ENCODE measurements around the gene NUP205. TPM values are rescaled to one million over a fixed set of nuclear protein-coding genes. Genes with fewer than 3 reads are reported as not detected.

Gene NUP205
- polyA plus RNA-seq, 1 donor from 2014 or later, result 32.3 TPM

GRCh38 chr7:135659159-135659846, 101.6 kb downstream of the NUP205 start:
- Histone ChIP-seq H3K27me3 (ENCODE audit: insufficient read depth, low read depth, low read length) (no peaks in the 10 kb centered on the region), H2AFZ (ENCODE audit: low read depth, low read length) (no peak overlapping the region), H3F3A (ENCODE audit: insufficient read depth, low read length, poor library complexity, severe bottlenecking) (no peaks in the 10 kb centered on the region), H3K4me3 (ENCODE audit: low read length) (no peak overlapping the region), H4K20me1 (ENCODE audit: insufficient read depth) (no peaks in the 10 kb centered on the region), H3K9ac (ENCODE audit: low read length) (no peak overlapping the region), H3K79me2 (replicated peaks; ENCODE audit: insufficient read depth, low read length) (peaks cover 20% of the 10 kb centered on the region), H3K9me2 (ENCODE audit: insufficient read depth, low read length) (no peaks in the 10 kb centered on the region), H3K4me2 (ENCODE audit: low read length) (no peak overlapping the region), H3K9me3 (ENCODE audit: low read length) (no peaks in the 10 kb centered on the region), H3K36me3 (ENCODE audit: insufficient read depth, low read length) (no peaks in the 10 kb centered on the region), H3K27ac (ENCODE audit: low read length) (no peak overlapping the region)
- TF ChIP-seq EZH2 (IDR thresholded peaks at IDR 0.05; ENCODE audit: borderline replicate concordance, insufficient read depth, low read length, poor library complexity, severe bottlenecking), result no peak
- no peak for TF ChIP-seq SMC3 (conservative IDR thresholded peaks at IDR 0.05; ENCODE audit: poor library complexity)
- TF ChIP-seq, protein P1, sequence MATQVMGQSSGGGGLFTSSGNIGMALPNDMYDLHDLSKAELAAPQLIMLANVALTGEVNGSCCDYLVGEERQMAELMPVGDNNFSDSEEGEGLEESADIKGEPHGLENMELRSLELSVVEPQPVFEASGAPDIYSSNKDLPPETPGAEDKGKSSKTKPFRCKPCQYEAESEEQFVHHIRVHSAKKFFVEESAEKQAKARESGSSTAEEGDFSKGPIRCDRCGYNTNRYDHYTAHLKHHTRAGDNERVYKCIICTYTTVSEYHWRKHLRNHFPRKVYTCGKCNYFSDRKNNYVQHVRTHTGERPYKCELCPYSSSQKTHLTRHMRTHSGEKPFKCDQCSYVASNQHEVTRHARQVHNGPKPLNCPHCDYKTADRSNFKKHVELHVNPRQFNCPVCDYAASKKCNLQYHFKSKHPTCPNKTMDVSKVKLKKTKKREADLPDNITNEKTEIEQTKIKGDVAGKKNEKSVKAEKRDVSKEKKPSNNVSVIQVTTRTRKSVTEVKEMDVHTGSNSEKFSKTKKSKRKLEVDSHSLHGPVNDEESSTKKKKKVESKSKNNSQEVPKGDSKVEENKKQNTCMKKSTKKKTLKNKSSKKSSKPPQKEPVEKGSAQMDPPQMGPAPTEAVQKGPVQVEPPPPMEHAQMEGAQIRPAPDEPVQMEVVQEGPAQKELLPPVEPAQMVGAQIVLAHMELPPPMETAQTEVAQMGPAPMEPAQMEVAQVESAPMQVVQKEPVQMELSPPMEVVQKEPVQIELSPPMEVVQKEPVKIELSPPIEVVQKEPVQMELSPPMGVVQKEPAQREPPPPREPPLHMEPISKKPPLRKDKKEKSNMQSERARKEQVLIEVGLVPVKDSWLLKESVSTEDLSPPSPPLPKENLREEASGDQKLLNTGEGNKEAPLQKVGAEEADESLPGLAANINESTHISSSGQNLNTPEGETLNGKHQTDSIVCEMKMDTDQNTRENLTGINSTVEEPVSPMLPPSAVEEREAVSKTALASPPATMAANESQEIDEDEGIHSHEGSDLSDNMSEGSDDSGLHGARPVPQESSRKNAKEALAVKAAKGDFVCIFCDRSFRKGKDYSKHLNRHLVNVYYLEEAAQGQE (IDR thresholded peaks at IDR 0.05; ENCODE audit: borderline replicate concordance), result no peak
- TF ChIP-seq CTCF (IDR thresholded peaks at IDR 0.05; ENCODE audit: poor library complexity, severe bottlenecking), result no peak
- TF ChIP-seq MXI1 (conservative IDR thresholded peaks at IDR 0.05; ENCODE audit: poor library complexity, severe bottlenecking), result no peak
- no peak for TF ChIP-seq TAF1 (IDR thresholded peaks at IDR 0.05; ENCODE audit: low read depth)
- TF ChIP-seq EP300 (conservative IDR thresholded peaks at IDR 0.05; ENCODE audit: poor library complexity, severe bottlenecking), result no peak
- TF ChIP-seq RAD21 (conservative IDR thresholded peaks at IDR 0.05), result no peak
- no peak for TF ChIP-seq POLR2AphosphoS5 (IDR thresholded peaks at IDR 0.05)

DNA sequence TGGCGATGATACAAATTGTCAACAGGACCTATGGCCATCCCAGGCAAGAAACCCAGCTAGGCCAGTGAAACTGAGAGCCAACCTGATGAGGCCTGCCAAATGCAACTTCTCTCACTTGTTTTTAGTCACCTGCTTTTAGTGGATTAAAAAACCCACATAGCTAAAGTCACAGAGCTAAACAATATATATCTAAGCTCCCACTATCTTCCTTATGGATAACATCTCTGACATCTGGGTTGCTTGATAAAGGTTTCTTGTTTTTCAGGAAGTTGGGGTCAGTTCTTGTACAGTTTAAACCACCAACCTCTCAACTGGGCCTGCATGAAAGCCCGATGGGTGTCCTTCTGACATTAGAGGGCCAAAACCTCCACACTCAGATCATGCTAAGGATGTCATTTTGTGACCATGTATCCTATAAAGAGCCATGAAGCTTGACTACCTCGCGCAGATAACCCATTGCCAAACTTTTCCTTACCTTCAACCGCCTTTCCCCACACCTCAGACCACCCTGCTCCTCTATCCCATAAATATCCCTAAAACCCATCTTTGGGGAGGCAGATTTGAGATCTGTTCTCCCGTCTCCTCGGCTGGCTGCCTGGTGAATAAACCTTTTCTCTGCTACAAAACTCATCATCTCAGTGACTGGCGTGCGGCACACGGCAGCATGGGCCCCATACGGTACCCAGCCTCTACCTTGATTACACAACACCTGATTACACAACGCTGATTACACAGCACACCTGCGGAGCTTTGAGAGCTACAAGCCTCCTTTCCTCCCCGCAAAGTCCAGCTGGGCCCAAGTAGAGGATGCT, 103.8 kb downstream of the NUP205 start:
- no peaks in the 10 kb centered on the region for H3K9me2 ChIP-seq (ENCODE audit: insufficient read depth, low read length)
- TF ChIP-seq, protein P1 (IDR thresholded peaks at IDR 0.05; ENCODE audit: borderline replicate concordance), result peak; percentile 3
- no peak for TF ChIP-seq TAF1 (IDR thresholded peaks at IDR 0.05; ENCODE audit: low read depth)
- H3K27me3 ChIP-seq (ENCODE audit: insufficient read depth, low read depth, low read length), result no peaks in the 10 kb centered on the region
- H3K4me2 ChIP-seq (ENCODE audit: low read length), result peak overlapping the region; percentile 49
- no peaks in the 10 kb centered on the region for H3K36me3 ChIP-seq (ENCODE audit: insufficient read depth, low read length)
- peak overlapping the region; percentile 88 for H3K9ac ChIP-seq (ENCODE audit: low read length)
- H3K9me3 ChIP-seq (ENCODE audit: low read length), result no peaks in the 10 kb centered on the region
- no peaks in the 10 kb centered on the region for H3F3A ChIP-seq (ENCODE audit: insufficient read depth, low read length, poor library complexity, severe bottlenecking)
- peak overlapping the region; percentile 88 for H2AFZ ChIP-seq (ENCODE audit: low read depth, low read length)
- peak overlapping the region; percentile 99 for H3K4me3 ChIP-seq (ENCODE audit: low read length)
- peaks cover 37% of the 10 kb centered on the region for H3K79me2 ChIP-seq (replicated peaks; ENCODE audit: insufficient read depth, low read length)
- no peaks in the 10 kb centered on the region for H4K20me1 ChIP-seq (ENCODE audit: insufficient read depth)
- H3K27ac ChIP-seq (ENCODE audit: low read length), result peak overlapping the region; percentile 49
